Measurements from ENCODE around the gene IGIP.

DNA sequence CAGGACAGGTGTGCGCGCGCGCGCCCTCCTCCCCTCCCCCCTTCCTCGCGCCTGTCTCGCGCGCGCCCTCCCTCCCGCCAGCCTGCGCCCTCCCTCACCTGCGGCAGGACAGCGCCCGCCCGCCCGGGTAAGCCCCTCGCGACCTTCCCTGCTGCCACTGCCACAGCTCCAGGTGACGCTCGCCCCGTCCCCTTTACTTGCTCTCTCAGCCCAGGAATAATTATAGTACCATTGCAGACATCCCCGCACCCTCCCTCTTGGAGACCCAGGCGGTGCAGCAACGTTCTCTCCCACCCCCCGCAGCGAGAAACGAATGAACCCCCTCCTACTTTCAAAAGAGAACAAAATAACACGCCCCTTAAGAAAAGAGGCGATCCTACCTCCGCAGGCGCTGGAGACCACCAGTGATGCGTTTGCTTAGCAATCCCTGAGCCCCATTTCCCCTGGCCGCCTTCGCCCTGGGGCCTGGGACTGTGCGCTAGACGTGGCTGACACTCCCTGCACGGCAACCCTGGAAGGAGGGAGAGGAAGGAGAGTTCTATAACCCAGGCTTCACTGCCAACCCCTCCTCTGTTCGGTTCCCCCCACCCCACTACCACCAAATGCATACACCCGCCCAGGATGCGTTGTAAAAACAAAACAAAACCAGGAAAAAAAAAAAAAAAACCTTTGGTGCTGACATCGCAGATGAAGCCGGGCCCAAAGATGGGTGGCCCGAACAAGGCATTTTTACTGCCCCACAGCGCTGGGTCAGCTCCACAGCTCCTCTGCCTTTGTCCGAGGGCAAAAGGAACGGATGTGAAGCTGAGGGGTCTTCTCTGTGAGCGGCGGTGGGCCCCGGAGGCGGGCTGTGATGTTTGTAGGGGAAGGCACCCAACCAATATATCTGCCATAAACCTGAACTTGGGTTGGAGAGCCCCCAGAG lies 17.4 kb upstream of the IGIP start:
- no peak for TF ChIP-seq YY1 (IDR thresholded peaks at IDR 0.05; ENCODE audit: insufficient read depth, insufficient read length)
- TF ChIP-seq SUZ12 (IDR thresholded peaks at IDR 0.05; ENCODE audit: extremely low read depth, insufficient read depth, insufficient read length), result no peak
- TF ChIP-seq ZNF274 (IDR thresholded peaks at IDR 0.05; ENCODE audit: low read depth, low read length), result no peak

All from NT2/D1 (cell line).